Activated naive CD8-positive, alpha-beta T cell (primary cell): ENCODE results near the gene GRAP2.

Experiments used
- H3K27ac Mint-ChIP-seq: one replicate; pipeline ENCODE4 v1.8.0; 2021; ENCODE audit warnings: mixed read lengths
- H3K27me3 Mint-ChIP-seq: one replicate; pipeline ENCODE4 v1.8.0; 2021; ENCODE audit warnings: mixed read lengths
- H3K36me3 Mint-ChIP-seq: one replicate; pipeline ENCODE4 v1.8.0; 2021; ENCODE audit warnings: mixed read lengths
- H3K4me1 Mint-ChIP-seq: one replicate; pipeline ENCODE4 v1.8.0; 2021; ENCODE audit warnings: low read depth, mixed read lengths
- H3K4me3 Mint-ChIP-seq: one replicate; pipeline ENCODE4 v1.8.0; 2021; ENCODE audit warnings: mild to moderate bottlenecking, mixed read lengths
- H3K9me3 Mint-ChIP-seq: one replicate; pipeline ENCODE4 v1.8.0; 2021; ENCODE audit warnings: low read depth, mixed read lengths

Gene GRAP2

GRCh38 chr22:39925909-39926679 is 25.2 kb downstream of the GRAP2 start:
- Mint-ChIP-seq H3K27ac (no peak overlapping the region), H3K9me3 (no peaks in the 10 kb centered on the region), H3K27me3 (no peaks in the 10 kb centered on the region), H3K4me1 (peaks cover 53% of the 10 kb centered on the region), H3K36me3 (peaks cover 7% of the 10 kb centered on the region), H3K4me3 (no peak overlapping the region)

DNA sequence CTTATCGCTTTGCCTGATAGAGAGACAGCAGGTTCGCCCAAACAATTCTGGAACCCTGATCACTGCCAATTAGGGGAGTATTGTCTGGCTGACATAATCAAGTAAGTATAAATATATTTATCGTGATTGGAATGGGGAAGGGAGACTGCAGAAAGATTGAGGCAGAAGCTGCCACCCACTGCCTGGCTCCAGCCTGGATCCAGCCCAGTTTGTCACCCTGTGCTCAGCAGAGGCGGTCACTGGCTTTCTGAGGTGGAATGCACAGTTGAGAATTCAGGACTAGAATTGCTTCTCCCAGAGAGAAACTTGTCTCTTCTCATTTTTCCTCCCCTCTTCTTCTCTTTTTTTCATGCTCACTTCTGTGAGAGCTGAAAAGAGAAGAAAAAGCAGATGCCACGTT is 25.9 kb downstream of the GRAP2 start:
- Mint-ChIP-seq H3K27me3 (no peaks in the 10 kb centered on the region), H3K27ac (no peak overlapping the region), H3K4me1 (peaks cover 48% of the 10 kb centered on the region), H3K36me3 (peaks cover 7% of the 10 kb centered on the region), H3K9me3 (no peaks in the 10 kb centered on the region), H3K4me3 (no peak overlapping the region)

- Mint-ChIP-seq H3K27me3 (no peaks in the 10 kb centered on the region), H3K36me3 (no peaks in the 10 kb centered on the region), H3K4me3 (no peak overlapping the region), H3K9me3 (no peaks in the 10 kb centered on the region), H3K4me1 (peaks cover 40% of the 10 kb centered on the region), H3K27ac (no peak overlapping the region)
These were observed 26.7 kb downstream of the GRAP2 start for GRCh38 chr22:39927544-39927943.

- Mint-ChIP-seq H3K36me3 (peaks cover 2% of the 10 kb centered on the region), H3K9me3 (no peaks in the 10 kb centered on the region), H3K27me3 (no peaks in the 10 kb centered on the region), H3K27ac (no peak overlapping the region), H3K4me1 (peaks cover 41% of the 10 kb centered on the region), H3K4me3 (no peak overlapping the region)
These were observed 27.9 kb downstream of the GRAP2 start for GRCh38 chr22:39928536-39929520.

DNA sequence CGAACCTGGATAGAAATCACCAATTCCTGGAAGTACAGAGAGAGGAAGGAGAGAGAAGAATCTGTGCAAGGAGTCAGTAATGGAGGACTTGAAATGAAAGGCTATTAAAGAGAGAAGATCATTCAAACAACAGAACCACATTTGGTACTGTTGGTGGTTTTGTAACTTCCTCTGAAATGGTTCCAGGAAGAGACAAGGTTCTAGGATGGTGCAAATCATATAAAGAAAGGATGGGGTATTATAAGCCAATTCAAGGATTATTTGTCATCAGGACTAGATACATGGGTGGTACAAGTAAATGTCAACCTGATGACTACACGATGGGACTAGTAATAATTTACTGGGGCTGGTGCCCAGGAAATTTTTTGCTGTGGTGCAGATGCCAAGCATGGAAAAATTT is 30.4 kb downstream of the GRAP2 start:
- Mint-ChIP-seq H3K4me3 (no peak overlapping the region), H3K27ac (no peak overlapping the region), H3K36me3 (peaks cover 2% of the 10 kb centered on the region), H3K4me1 (peaks cover 40% of the 10 kb centered on the region), H3K9me3 (no peaks in the 10 kb centered on the region), H3K27me3 (no peaks in the 10 kb centered on the region)

DNA sequence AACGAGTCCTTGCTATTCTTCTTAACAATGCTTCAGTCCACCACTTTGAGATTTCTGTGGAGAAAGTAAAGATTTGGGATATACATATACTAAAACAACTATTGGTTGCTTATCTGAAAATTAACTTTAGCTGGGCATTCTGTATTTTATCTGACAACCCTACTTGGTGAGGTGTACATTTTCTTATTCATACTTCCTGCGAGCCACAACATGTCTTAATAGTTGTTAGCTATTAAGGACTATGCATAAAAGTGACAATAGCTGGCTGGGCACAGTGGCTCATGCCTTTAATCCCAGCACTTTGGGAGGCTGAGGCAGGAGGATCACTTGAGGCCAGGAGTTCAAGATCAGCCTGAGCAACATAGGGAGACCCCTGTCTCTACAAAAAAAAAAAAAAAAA is 31.3 kb downstream of the GRAP2 start:
- H3K4me3 Mint-ChIP-seq: no peak overlapping the region
- peaks cover 45% of the 10 kb centered on the region for H3K4me1 Mint-ChIP-seq
- no peaks in the 10 kb centered on the region for H3K27me3 Mint-ChIP-seq
- no peak overlapping the region for H3K27ac Mint-ChIP-seq
- peaks cover 2% of the 10 kb centered on the region for H3K36me3 Mint-ChIP-seq
- no peaks in the 10 kb centered on the region for H3K9me3 Mint-ChIP-seq

DNA sequence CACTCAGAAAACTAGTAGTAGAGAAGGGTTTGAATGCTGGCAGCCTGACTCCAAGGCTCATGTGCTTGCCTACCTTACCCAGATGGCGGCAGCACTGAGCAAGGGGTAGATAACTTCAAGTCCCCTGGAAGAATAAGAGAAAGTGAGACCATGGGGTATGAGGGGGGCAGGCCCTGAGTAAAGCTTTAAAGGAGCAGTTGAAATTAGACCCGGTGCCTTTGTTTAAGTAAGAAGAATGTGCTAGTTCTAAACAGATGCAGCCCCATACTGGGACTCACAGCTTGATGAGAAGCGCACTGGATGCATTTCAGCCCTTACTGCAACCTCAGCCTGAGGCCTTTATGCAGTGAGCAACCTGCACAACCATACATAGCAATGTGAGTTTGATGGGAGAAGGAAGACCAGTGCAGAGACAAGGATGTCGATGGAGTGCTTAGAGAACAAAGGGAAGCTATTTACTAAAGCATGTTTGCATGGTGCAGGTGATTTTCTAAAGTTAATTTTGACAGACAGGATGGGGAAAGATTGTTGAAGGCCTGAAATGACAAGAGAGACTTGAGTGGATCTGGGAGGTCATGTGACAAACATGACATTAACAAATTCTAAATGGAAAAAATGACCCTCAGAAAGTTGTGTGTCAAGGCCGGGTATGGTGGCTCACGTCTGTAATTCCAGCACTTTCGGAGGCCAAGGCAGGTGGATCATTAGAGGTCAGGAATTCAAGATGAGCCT is 32.2 kb downstream of the GRAP2 start:
- Mint-ChIP-seq H3K4me3 (peak overlapping the region; percentile 85), H3K9me3 (no peaks in the 10 kb centered on the region), H3K36me3 (peaks cover 2% of the 10 kb centered on the region), H3K27me3 (no peaks in the 10 kb centered on the region), H3K4me1 (peaks cover 54% of the 10 kb centered on the region), H3K27ac (peak overlapping the region; percentile 97)

DNA sequence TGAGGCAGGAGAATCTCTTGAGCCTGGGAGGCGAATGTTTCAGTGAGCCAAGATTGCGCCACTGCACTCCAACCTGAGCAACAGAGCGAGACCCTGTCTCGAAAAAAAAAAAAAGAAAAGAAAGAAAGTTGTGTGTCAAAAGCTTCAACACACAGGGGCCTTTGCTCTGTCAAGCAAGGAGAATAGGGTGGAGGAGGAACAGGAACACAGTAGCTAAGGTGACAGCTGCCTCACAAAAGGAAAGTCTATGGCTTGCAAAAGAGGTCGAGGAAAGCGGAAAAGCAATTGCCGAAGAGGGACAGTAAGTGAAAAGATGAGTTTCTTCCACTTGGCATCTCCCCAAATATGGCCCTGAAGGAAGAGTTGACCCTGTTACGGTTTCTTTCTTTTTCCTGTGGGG is 32.9 kb downstream of the GRAP2 start:
- Mint-ChIP-seq H3K4me1 (peaks cover 60% of the 10 kb centered on the region), H3K4me3 (peak overlapping the region; percentile 85), H3K9me3 (no peaks in the 10 kb centered on the region), H3K27ac (peak overlapping the region; percentile 97), H3K36me3 (peaks cover 2% of the 10 kb centered on the region), H3K27me3 (no peaks in the 10 kb centered on the region)

GRCh38 chr22:39935116-39935515 is 34.2 kb downstream of the GRAP2 start:
- H3K36me3 Mint-ChIP-seq: peaks cover 2% of the 10 kb centered on the region
- H3K27ac Mint-ChIP-seq: peak overlapping the region; percentile 97
- H3K9me3 Mint-ChIP-seq: no peaks in the 10 kb centered on the region
- no peaks in the 10 kb centered on the region for H3K27me3 Mint-ChIP-seq
- peaks cover 71% of the 10 kb centered on the region for H3K4me1 Mint-ChIP-seq
- peak overlapping the region; percentile 85 for H3K4me3 Mint-ChIP-seq

DNA sequence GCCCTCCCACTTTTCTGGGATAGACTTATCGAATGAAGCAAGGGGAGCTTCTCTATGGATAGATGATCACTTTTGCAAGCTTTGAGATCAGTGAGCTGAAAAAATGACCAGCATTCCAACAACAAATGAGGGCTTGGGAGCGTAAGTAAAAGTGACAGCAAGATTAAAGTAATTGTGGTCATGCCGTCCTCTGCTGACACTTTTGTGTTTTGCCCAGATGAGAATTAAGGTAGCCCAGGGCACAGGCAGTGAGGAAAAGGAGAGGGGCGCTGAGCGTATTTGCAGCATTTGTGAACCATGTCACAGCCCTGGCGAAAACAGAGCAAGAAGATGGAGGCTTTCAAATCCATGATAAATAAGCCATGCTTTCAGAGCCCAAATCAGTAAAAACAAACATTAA is 34.7 kb downstream of the GRAP2 start:
- Mint-ChIP-seq H3K4me3 (peak overlapping the region; percentile 85), H3K36me3 (peaks cover 2% of the 10 kb centered on the region), H3K27ac (peak overlapping the region; percentile 97), H3K27me3 (no peaks in the 10 kb centered on the region), H3K4me1 (peaks cover 76% of the 10 kb centered on the region), H3K9me3 (no peaks in the 10 kb centered on the region)

GRCh38 chr22:39936523-39937145 is 35.8 kb downstream of the GRAP2 start:
- Mint-ChIP-seq H3K27me3 (no peaks in the 10 kb centered on the region), H3K27ac (peak overlapping the region; percentile 97), H3K4me1 (peaks cover 86% of the 10 kb centered on the region), H3K4me3 (peak overlapping the region; percentile 85), H3K9me3 (no peaks in the 10 kb centered on the region), H3K36me3 (peaks cover 2% of the 10 kb centered on the region)

GRCh38 chr22:39937906-39938305 is 37.0 kb downstream of the GRAP2 start:
- Mint-ChIP-seq H3K27me3 (no peaks in the 10 kb centered on the region), H3K4me3 (peak overlapping the region; percentile 85), H3K27ac (peak overlapping the region; percentile 97), H3K9me3 (no peaks in the 10 kb centered on the region), H3K4me1 (peaks cover 96% of the 10 kb centered on the region), H3K36me3 (peaks cover 2% of the 10 kb centered on the region)

GRCh38 chr22:39938509-39939111 is 37.7 kb downstream of the GRAP2 start:
- Mint-ChIP-seq H3K9me3 (no peaks in the 10 kb centered on the region), H3K27ac (peak overlapping the region; percentile 97), H3K4me3 (peak overlapping the region; percentile 85), H3K27me3 (no peaks in the 10 kb centered on the region), H3K4me1 (peaks cover 96% of the 10 kb centered on the region), H3K36me3 (no peaks in the 10 kb centered on the region)

GRCh38 chr22:39939830-39940229 is 38.9 kb downstream of the GRAP2 start:
- Mint-ChIP-seq H3K27me3 (no peaks in the 10 kb centered on the region), H3K4me1 (peaks cover 96% of the 10 kb centered on the region), H3K9me3 (no peaks in the 10 kb centered on the region), H3K36me3 (peaks cover 3% of the 10 kb centered on the region), H3K4me3 (peak overlapping the region; percentile 75), H3K27ac (peak overlapping the region; percentile 97)
